Inflammatory macrophage (primary cell): ENCODE data around the gene DDAH2.

Experiments
- DNase-seq, 2 donors: peaks; one replicate each; pipeline ENCODE4 v3.0.0-alpha.2; 2020 to 2022

The DDAH2 gene

GRCh38 chr6:31730631-31731086 lies 1.6 kb upstream of the DDAH2 start:
- no peak for DNase-seq

GRCh38 chr6:31729979-31730630 lies 1.0 kb upstream of the DDAH2 start:
- DNase-seq = peak; percentile 59 to 70

- peak; percentile 87 to 89 for DNase-seq
Observed at GRCh38 chr6:31729515-31729978, 448 bp upstream of the DDAH2 start.

GRCh38 chr6:31727717-31728671 lies 1.1 kb downstream of the DDAH2 start:
- no peak for DNase-seq

GRCh38 chr6:31727034-31727716 lies 1.9 kb downstream of the DDAH2 start:
- peak; percentile 77 to 88 for DNase-seq

- peak; percentile 91 to 95 for DNase-seq
Observed at GRCh38 chr6:31725502-31726350, 3.4 kb downstream of the DDAH2 start.

- no peak for DNase-seq
Observed at GRCh38 chr6:31723980-31724691, 5.0 kb downstream of the DDAH2 start.

GRCh38 chr6:31723245-31723979 lies 5.7 kb downstream of the DDAH2 start, which contains the start of gene MPIG6B:
Gene MPIG6B, plus strand, starts transcription at chr6:31723373. Its CDS starts 11 bp downstream, at chr6:31723384.
- DNase-seq = no peak

GRCh38 chr6:31722173-31722572 lies 6.9 kb downstream of the DDAH2 start:
- DNase-seq = no peak

- DNase-seq = no peak
Observed at GRCh38 chr6:31721351-31722020, 7.6 kb downstream of the DDAH2 start, which contains the start of gene LY6G6C. Gene LY6G6C, minus strand, starts transcription at chr6:31721746. Its CDS starts 67 bp downstream, at chr6:31721679.

GRCh38 chr6:31720196-31720770 lies 8.8 kb downstream of the DDAH2 start:
- DNase-seq = no peak

GRCh38 chr6:31719001-31719400 lies 10.1 kb downstream of the DDAH2 start:
- DNase-seq = no peak

- DNase-seq = no peak
Observed at GRCh38 chr6:31718265-31718664, 10.8 kb downstream of the DDAH2 start.

- no peak for DNase-seq
Observed at GRCh38 chr6:31717499-31718222, 11.4 kb downstream of the DDAH2 start.

- no peak for DNase-seq
Observed at GRCh38 chr6:31715022-31715958, 13.8 kb downstream of the DDAH2 start, which contains the start of gene LY6G6D. Gene LY6G6D, plus strand, starts transcription at chr6:31715348. Its CDS starts 8 bp downstream, at chr6:31715356.

GRCh38 chr6:31713991-31714684 lies 15.0 kb downstream of the DDAH2 start:
- peak in 1 of 2 donors; percentile 13 for DNase-seq

GRCh38 chr6:31713465-31713864 lies 15.6 kb downstream of the DDAH2 start:
- no peak for DNase-seq
